Smooth muscle cell (in vitro differentiated cells): Measurements from ENCODE around the gene VPS13A. TPM values are rescaled to one million over a fixed set of nuclear protein-coding genes. Genes with fewer than 3 reads are reported as not detected.

Experiments used
- DNase-seq: peaks from one replicate; lab custom pipeline; 2025; ENCODE audit not compliant: unreplicated experiment; lab: John Stamatoyannopoulos, UW
- H2AFZ ChIP-seq: fragments of 200-600 bp; sonication (generic); 2 replicates; pipeline ENCODE4 v1.6.0; 2016; ENCODE audit warnings: antibody characterized with exemption, low read depth, mild to moderate bottlenecking
- H3F3A ChIP-seq: fragments of 200-600 bp; sonication (generic); 2 replicates; pipeline ENCODE4 v1.6.0; 2017; ENCODE audit warnings: antibody characterized with exemption, low read depth
- H3K27ac ChIP-seq: fragments of 200-600 bp; sonication (generic); 2 replicates; pipeline ENCODE4 v1.5.1; 2016; ENCODE audit warnings: low read depth, mild to moderate bottlenecking
- H3K27me3 ChIP-seq: fragments of 200-600 bp; sonication (generic); 2 replicates; pipeline ENCODE4 v1.6.1; 2016; ENCODE audit warnings: low read depth, mild to moderate bottlenecking
- H3K36me3 ChIP-seq: fragments of 200-600 bp; sonication (generic); 2 replicates; pipeline ENCODE4 v1.5.1; 2016; ENCODE audit warnings: low read depth
- H3K4me1 ChIP-seq: fragments of 200-600 bp; sonication (generic); 2 replicates; pipeline ENCODE4 v1.5.1; 2016; ENCODE audit warnings: low read depth
- H3K4me2 ChIP-seq: fragments of 200-600 bp; sonication (generic); 2 replicates; pipeline ENCODE4 v1.6.0; 2016; ENCODE audit warnings: mild to moderate bottlenecking
- H3K4me3 ChIP-seq: fragments of 200-600 bp; sonication (generic); 2 replicates; pipeline ENCODE4 v1.5.1; 2016; ENCODE audit warnings: mild to moderate bottlenecking
- H3K79me2 ChIP-seq: fragments of 200-600 bp; sonication (generic); 2 replicates; pipeline ENCODE4 v1.6.0; 2016; ENCODE audit warnings: low read depth, mild to moderate bottlenecking
- H3K9ac ChIP-seq: fragments of 200-600 bp; sonication (generic); 2 replicates; pipeline ENCODE4 v1.6.0; 2016; ENCODE audit warnings: low read depth
- H3K9me3 ChIP-seq: fragments of 200-600 bp; sonication (generic); replicated peaks from 2 replicates; pipeline ENCODE4 v1.5.1; 2016; ENCODE audit warnings: low read depth
- H4K20me1 ChIP-seq: fragments of 200-600 bp; sonication (generic); 2 replicates; pipeline ENCODE4 v1.6.0; 2016; ENCODE audit warnings: low read depth
- WGBS: methylation state at CpG from one replicate; pipeline ENCODE4 v1.1.7; 2016; ENCODE audit warnings: low lambda C conversion rate; 5-methylcytosine and 5-hydroxymethylcytosine counted together
- polyA plus RNA-seq: library from polyadenylated mRNA; unstranded; fragments of >200 nt; fragmentation: Nextera tagmentation; extraction: Ambion mirVana; gene quantifications from 2 replicates; pipeline ENCODE4 v1.2.1, GENCODE V29; 2016
- total RNA-seq: library from RNA; depleted of rRNA; stranded (reverse); fragments of >200 nt; gene quantifications from 2 replicates; pipeline ENCODE4 v1.2.3, GENCODE V29; 2014
- TF ChIP-seq, protein P1 (sequence below): fragments of 200-600 bp; sonication (generic); IDR thresholded peaks from 2 replicates; pipeline ENCODE4 v1.5.1; 2017; ENCODE audit warnings: borderline replicate concordance, mild to moderate bottlenecking, antibody characterized with exemption; ENCODE audit not compliant: insufficient read depth, poor library complexity, severe bottlenecking

The VPS13A gene
- total and polyA plus RNA-seq, 2 experiments from 2014 or later = 1.6 to 17.0 TPM

DNA sequence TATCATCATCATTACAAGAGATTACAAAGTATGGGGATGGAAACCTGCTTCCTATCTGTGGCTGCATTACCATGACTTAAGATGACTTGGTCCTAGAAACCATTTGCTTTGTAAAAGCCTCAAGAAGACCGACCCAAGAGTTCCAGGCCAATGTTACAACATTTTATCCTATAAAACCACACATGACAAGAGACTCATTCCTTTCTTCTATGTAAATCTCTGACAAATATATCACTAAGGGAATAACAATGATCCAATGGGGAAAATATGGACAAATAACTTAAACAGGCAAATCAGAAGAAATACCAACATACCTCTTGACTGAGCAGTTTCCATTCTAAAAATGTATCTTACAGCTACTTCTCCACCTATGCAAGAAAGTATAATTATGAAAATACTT lies 44.3 kb upstream of the VPS13A start:
- Histone ChIP-seq H3K9me3 (no peaks in the 10 kb centered on the region), H3K4me3 (no peak overlapping the region), H3F3A (no peaks in the 10 kb centered on the region), H2AFZ (no peak overlapping the region), H4K20me1 (no peaks in the 10 kb centered on the region), H3K9ac (no peak overlapping the region), H3K27ac (no peak overlapping the region), H3K36me3 (no peaks in the 10 kb centered on the region), H3K4me2 (no peak overlapping the region), H3K4me1 (no peaks in the 10 kb centered on the region), H3K79me2 (no peaks in the 10 kb centered on the region), H3K27me3 (peaks cover 3% of the 10 kb centered on the region)
- no peak for DNase-seq
- TF ChIP-seq, protein P1, sequence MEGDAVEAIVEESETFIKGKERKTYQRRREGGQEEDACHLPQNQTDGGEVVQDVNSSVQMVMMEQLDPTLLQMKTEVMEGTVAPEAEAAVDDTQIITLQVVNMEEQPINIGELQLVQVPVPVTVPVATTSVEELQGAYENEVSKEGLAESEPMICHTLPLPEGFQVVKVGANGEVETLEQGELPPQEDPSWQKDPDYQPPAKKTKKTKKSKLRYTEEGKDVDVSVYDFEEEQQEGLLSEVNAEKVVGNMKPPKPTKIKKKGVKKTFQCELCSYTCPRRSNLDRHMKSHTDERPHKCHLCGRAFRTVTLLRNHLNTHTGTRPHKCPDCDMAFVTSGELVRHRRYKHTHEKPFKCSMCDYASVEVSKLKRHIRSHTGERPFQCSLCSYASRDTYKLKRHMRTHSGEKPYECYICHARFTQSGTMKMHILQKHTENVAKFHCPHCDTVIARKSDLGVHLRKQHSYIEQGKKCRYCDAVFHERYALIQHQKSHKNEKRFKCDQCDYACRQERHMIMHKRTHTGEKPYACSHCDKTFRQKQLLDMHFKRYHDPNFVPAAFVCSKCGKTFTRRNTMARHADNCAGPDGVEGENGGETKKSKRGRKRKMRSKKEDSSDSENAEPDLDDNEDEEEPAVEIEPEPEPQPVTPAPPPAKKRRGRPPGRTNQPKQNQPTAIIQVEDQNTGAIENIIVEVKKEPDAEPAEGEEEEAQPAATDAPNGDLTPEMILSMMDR = no peak
- 95% methylated on average over 1 of the region's 1 CpG for WGBS

DNA sequence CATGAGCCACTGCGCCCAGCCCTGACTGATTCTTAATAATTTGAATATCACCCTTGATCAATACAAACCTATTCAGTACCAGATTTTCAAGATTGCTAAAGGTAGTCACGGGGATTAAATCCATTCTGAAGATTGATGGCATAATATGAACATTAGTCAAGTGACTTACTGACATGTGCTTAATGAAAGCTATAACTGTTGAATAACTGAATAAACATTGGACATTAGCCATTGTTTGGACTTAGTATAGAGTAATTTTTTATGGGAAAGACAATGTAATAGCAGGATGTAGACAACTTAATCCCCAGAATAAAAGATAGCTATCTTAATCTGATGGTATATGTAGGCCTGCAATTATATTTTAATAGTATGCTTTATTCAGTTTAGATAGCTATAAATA lies 35.0 kb upstream of the VPS13A start:
- H3K4me2 ChIP-seq = no peak overlapping the region
- no peak overlapping the region for H3K27ac ChIP-seq
- H3K4me1 ChIP-seq = no peaks in the 10 kb centered on the region
- H3K9ac ChIP-seq = no peak overlapping the region
- 86% methylated on average over 2 of the region's 2 CpGs for WGBS
- H3K36me3 ChIP-seq = no peaks in the 10 kb centered on the region
- H2AFZ ChIP-seq = no peak overlapping the region
- no peaks in the 10 kb centered on the region for H3F3A ChIP-seq
- H3K27me3 ChIP-seq = peaks cover 7% of the 10 kb centered on the region
- no peaks in the 10 kb centered on the region for H4K20me1 ChIP-seq
- TF ChIP-seq, protein P1 = no peak
- DNase-seq = no peak
- no peaks in the 10 kb centered on the region for H3K9me3 ChIP-seq
- no peaks in the 10 kb centered on the region for H3K79me2 ChIP-seq
- no peak overlapping the region for H3K4me3 ChIP-seq

DNA sequence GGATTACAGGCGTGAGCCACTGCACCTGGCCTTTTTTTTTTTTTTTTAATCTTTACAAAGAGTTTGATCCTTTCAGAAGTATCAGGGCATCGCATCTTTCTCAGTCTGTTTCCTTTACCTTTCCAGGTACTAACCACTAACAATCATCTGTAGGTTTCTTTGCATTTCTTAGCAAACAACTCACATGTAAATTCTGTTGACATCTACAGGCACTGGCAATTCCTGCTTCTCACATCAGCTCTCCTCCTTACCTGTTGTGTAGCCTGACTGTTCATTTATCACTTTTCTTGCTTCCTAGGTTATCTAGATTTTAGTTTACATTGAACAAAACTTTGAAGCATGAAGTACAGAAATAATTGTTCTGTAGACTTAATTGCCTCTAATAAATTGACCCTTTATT lies 27.5 kb upstream of the VPS13A start:
- Histone ChIP-seq H3K9ac (no peak overlapping the region), H3K4me3 (no peak overlapping the region), H3K36me3 (no peaks in the 10 kb centered on the region), H4K20me1 (no peaks in the 10 kb centered on the region), H3K4me2 (no peak overlapping the region), H3K27ac (no peak overlapping the region), H3K79me2 (no peaks in the 10 kb centered on the region), H3K27me3 (peaks cover 43% of the 10 kb centered on the region), H3K9me3 (no peaks in the 10 kb centered on the region), H2AFZ (no peak overlapping the region), H3F3A (no peaks in the 10 kb centered on the region), H3K4me1 (no peaks in the 10 kb centered on the region)
- WGBS = 58% methylated on average over 2 of the region's 2 CpGs
- no peak for DNase-seq
- TF ChIP-seq, protein P1 = no peak

DNA sequence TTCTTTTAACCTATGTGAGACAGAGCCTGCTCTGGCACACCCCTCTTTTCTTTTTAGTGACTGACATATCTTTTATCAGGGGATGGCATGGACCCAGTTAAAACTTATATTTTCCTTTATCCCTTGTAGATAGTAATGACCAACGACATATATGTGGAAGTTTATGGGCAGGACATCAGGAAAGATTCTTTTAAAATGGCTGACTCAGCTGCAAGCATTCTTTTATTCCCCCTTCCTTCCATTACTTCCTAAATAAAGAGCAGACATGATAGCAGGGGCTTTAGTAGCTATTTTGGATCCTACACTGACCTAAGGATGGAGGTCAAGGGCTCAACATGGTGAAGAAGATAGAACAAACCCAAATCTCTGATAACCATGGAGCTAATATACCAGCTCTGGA lies 25.0 kb upstream of the VPS13A start:
- no peak overlapping the region for H3K4me2 ChIP-seq
- H3K36me3 ChIP-seq = no peaks in the 10 kb centered on the region
- H3K79me2 ChIP-seq = no peaks in the 10 kb centered on the region
- 78% methylated on average over 1 of the region's 1 CpG for WGBS
- H3K9ac ChIP-seq = no peak overlapping the region
- peaks cover 43% of the 10 kb centered on the region for H3K27me3 ChIP-seq
- no peak overlapping the region for H2AFZ ChIP-seq
- H4K20me1 ChIP-seq = no peaks in the 10 kb centered on the region
- TF ChIP-seq, protein P1 = no peak
- no peak overlapping the region for H3K4me3 ChIP-seq
- no peak overlapping the region for H3K27ac ChIP-seq
- no peak for DNase-seq
- H3K4me1 ChIP-seq = no peaks in the 10 kb centered on the region
- no peaks in the 10 kb centered on the region for H3F3A ChIP-seq
- H3K9me3 ChIP-seq = no peaks in the 10 kb centered on the region
